Sigmoid colon (tissue), 3 donors: ENCODE data around the gene LRP1B.

ENCODE experiments used
- CTCF ChIP-seq, 4 experiments: fragments of 450-650 bp in 3 of 4; fragments of 200-600 bp in 1 of 4; IDR thresholded peaks; one replicate each; pipeline ENCODE4 v1.5.1; 2016 to 2019; ENCODE audit warnings: antibody characterized with exemption in 4 of 4, mild to moderate bottlenecking in 3 of 4, moderate library complexity in 2 of 4
- POLR2A ChIP-seq, 2 donors: fragments of 450-650 bp; IDR thresholded peaks; one replicate each; pipeline ENCODE4 v1.6.1; 2016; ENCODE audit warnings: antibody characterized with exemption in 2 of 2, mild to moderate bottlenecking in 2 of 2, moderate library complexity in 2 of 2

DNA sequence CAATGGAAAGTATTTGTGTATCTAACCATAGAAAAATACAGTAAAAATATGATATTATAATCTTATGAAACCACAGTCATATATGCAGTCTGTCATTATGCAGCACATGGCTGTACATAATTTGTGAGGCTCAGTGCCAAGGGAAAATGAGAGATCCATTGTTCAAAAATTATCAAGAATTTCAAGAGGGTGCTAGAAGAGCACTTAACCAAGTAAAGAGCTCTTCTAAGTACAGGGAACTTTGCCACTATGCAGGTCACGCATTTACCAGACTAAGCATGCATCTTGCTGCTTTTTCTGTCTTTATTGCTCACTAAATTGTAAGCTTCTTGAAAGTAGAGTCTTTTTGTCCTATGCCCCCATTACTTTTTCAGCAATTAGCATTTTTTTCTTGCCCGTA, 438.0 kb downstream of the LRP1B start:
- TF ChIP-seq CTCF (IDR thresholded peaks at IDR 0.05): no peak
- TF ChIP-seq POLR2A (IDR thresholded peaks at IDR 0.05): no peak
